NAMALWA (cell line): ENCODE measurements around the gene ICE1.
"Not testable (repeated sequence)": the region's sequence is repeated elsewhere in the genome, so short reads cannot be mapped to it uniquely, and the experiment has no call there.

ENCODE experiments used
- DNase-seq: peaks from one replicate; pipeline ENCODE4 v3.0.0-alpha.2; 2015; ENCODE audit warnings: low spot score

Gene ICE1

DNA sequence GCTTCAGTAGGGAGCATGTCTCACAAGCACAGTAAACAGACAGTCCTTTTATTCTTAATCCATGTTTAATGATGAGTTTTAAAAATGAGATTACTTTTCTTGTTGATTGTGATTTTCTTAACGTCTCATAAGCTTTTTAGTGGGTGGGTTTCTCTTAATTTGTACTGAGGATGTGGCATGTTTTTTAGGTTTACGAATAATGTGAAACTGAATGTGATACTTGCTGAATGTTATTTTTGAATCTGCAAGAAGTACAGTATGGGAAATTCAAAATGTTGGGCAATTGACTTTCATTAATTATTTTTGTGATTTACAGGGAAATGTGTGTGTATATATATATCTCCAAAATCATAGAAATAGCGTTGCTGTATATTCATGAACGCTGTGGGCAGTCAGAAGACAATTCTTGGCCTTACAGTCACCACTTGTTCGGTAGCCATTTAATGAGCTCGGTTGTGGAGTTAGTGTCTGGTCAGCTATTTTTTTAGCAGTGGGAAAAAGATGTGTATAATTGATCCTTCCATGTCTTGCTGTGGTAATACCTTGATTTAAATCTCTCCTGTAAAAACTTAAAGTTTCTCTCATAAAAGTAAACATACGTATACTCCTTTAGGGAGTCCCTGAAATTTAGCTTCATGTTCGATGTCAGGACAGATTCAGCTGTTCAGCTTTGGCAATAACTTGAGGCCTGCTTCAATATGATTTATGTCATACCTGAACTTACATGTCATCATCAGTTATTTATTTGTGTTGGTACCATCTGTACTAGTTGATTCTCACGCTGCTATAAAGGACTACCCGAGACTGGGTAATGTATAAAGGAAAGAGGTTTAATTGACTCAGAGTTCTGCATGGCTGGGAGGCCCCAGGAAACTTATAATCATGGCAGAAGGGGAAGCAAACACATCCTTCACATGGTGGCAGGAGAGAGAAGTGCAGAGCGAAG, 15.0 kb downstream of the ICE1 start:
- no peak for DNase-seq

DNA sequence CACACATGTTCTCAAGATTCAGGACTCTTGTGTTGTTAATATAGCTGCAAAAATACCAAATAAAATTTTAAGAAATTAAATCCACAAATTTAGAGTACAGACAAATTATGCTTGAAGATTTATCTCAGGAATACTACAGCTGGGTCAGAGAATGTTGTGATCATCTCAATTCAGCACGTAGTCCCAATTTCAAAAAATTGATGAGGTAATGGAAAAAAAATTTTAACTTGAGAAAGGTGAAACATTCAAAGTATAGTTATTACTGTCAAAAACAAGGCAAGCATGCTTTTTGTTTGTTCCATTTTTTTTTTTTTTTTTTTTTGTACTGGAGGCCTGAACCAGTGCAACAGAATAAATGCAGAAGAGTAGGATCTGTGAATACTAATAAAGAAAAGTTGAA, 29.4 kb downstream of the ICE1 start:
- DNase-seq = no peak

DNA sequence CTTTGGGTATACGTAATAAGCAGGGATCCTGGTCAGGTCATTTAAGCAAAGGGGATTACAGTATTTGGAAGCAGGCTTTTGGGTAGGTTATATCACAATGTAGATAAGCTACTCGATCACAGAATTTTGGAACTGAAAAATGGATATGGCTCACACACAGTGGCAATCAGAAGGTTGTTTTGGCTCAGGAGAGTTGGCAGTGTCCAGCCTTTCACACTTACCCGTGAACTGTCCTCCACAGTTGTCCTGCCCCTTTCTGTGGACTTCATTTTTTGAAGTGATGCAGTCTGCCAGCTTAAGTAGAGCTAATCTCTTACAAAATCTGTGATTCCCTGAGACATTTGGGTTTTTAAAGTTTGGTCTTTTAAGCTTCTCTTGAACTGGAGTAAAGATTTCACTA, 30.7 kb downstream of the ICE1 start:
- no peak for DNase-seq

DNA sequence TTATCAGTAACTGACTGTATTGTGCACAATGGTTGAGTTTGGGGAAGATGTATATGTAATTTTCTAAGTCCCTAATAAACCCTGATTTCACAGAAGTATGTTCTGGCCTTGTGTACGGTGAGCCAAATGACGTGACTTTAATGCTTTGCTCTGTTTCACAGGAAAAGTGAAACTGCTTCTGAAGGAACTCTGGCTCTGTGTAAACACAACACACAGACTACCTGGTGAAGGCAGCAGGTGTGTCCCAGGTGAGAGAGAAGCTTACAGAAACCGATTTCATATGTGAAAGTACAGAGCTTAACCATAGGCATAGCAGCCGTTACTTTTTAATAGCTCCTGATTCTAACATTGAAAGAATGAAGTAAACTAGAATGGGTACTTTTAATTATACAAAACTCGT, 31.9 kb downstream of the ICE1 start:
- no peak for DNase-seq

DNA sequence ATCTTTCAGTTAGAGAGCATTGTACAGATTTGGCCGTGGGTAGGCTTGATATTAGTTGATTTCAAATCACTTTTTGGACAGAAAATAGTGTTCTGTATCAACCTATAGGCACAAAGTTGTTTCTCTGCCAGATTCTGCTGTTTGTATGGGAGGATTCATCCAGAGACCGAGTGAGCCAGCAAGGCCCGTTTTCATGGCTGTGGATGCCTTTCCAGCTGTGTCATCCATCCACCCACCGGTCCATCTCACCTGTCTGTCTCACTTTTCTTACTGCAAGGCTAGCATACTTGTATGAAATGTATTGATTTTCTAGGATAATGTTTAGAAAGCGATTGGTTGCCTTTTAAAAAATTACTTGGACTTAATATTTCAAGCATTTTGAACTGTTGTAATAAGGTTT, 34.4 kb downstream of the ICE1 start:
- no peak for DNase-seq

DNA sequence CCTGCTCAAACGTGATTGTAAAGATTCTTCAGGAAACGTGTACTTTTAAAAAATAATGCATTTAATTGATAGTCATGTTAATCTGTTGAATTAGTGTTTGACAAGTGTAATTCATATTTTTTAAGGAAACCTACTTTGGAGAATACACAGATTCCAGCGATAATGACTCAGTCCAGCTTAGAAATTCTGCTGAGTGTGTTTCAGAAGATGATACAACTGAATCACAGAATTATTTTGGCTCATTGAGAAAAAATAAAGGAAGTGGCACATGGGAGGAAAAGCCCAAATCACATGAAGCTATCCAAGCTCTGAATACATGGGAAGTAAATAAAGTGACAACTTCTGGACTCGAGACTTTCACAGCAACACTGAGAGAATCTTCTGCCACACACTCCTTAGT, 37.8 kb downstream of the ICE1 start:
- DNase-seq = no peak

DNA sequence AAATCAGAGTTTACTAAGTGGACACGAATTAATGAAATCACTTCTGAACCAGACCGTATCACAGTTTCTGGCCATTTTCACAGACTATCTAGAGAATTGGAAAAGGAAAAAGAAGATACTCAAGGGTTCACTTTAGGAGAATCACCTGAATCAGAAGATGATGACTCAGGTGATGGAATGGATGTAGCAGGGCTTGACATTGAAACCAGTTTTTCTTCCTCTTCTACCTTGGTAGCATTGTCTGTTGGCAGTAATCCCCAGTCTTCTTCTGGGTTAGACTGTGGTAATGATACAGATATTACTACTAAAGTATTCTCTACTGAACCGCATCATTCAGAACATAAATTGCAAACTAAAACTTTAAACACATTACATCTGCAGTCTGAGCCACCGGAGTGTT, 38.5 kb downstream of the ICE1 start:
- no peak for DNase-seq

DNA sequence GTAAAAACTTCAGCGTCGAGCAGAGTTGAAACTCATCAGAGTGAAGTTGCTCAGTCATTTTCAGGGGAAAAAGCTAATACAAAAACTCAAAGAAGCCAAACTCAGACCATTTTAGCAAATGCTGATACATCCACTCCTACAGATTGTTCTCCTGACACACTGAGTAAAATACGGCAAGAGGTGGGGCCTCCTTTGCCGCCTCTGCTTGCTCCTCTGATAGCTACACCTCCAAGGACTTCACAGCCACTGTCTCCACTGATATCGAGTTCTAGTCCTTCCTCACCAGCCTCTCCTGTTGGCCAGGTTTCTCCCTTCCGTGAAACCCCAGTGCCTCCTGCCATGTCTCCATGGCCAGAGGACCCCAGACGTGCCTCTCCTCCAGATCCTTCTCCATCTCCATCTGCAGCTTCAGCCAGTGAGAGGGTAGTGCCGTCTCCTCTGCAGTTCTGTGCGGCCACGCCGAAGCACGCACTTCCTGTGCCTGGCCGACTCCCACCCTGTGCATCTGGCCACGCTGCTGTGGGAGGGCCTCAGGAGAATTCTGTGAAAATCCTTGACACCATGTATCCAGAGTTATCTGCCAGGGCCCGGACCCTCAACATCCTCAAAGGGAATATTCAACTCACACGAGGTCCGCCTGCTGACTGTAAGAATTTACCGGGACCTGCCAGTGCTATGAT, 41.7 kb downstream of the ICE1 start:
- DNase-seq = no peak

DNA sequence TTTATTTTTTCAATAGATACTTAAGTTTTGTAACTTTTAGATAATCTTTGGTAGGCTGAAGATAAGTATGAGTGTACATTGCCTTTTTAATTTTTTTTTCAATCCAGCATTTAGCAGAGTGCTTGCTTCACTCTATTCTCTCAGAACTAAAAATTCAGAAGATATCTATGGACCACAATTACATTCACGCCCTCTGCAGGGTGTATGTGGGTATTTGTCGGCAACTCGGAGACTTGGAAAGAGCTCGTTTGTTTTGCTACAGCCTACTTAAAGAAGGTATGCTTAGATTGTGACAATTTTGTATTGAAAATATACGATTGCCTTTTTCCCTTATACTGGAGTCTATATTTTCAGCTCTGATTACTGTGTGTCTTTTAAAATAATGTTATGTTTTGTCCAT, 43.8 kb downstream of the ICE1 start:
- no peak for DNase-seq

DNA sequence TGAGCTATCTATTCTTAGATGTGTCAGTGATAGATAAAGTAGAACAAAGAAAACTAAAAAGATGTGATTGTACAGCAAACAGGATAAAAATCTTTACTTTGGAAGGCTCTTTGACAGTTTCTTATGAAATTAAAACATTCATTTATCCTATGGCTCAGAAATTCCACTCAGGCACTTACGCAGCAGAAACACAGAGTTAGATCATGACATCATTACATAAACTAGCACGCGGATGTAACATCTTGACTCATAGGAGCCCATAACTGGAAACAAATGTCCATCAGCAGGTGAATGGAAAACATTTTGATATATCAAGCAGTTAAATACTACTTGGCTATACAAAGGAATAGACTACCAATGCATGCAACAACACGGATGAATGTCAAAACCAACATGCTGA, 45.3 kb downstream of the ICE1 start:
- no peak for DNase-seq

DNA sequence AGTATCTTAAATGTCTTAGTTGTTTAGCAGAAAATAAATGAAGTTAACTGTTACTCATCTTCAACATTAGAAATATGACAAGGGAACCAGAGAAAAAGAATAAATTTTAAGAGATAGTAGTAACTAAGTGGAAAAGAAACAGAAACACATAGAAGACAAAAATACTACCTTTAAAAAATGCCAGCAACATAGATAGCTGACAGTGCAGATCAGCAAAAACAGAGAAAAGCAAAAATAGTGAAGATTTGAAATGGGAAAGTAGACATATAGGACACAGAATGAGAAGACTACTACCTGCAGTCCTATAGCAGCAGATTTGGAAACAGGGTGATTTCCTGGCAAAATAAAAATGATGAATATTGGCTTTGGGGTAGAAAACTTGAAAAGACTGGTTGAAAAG, 48.5 kb downstream of the ICE1 start:
- DNase-seq = no peak

DNA sequence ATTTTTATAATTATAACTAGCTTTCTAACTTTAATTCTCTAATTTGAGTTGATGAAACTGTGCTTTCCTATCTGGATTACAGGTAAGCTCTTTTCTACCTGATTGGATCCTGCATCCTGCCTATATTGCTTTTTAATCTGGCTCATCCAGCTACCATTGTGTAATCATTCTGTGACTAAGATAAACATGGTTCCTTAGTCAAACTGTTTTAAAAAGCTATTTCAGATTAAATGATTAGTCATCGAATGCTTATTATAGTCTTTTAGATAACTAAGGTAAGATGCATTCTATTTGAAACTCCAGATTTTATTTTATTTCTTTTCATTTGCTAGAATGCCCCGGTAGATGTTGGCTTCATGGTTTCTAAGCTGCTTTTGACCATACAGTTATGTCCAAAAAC, 50.7 kb downstream of the ICE1 start:
- DNase-seq = no peak

DNA sequence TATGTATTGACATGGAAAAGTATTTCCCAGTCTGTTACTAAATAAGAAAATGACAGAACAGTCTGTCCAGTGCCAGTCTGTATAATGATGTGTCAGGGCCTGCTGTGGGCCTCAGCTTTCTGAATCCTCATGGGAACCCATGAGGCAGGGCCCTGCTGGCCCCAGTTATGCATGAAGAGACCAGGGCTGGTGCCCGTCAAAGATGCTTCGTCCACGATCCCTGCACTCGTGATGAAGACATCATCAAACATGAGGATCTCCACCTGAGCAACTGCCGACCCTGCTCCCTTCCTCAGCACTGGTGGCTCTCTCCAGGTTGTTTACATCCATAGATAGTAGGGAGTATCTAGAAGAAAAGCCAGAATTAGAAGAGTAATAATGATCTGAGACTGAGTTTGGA, 52.5 kb downstream of the ICE1 start:
- DNase-seq = no peak

DNA sequence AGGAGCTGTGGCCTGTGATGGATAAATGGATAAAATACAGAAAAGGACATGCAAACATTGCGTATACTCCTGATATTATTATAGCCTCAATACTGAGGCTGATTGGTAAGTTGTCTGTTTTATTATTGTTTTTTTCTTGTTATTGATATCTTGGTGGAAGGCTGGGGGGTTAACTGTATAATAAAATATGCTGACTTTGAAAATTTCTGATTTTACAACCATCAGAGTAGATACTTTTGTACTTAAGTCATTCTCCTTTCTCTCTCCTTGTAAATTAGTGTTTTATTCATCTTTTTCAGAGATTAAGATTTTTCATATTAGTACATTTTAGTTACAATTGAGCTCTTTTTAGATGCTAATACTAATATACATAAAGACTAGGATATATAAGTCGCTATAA, 53.5 kb downstream of the ICE1 start:
- DNase-seq = no peak

DNA sequence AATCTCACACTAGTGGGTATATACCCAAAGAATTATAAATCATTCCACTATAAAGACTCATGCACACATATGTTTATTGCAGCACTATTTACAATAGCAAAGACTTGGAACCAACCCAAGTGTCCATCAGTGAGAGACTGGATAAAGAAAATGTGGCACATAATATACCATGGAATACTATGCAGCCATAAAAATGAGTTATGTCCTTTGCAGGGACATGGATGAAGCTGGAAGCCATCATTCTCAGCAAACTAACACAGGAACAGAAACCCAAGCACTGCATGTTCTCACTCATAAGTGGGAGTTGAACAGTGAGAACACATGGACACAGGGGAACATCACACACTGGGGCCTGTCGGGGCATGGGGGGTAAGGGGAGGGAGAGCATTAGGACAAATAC, 57.1 kb downstream of the ICE1 start:
- not testable (repeated sequence) for DNase-seq

DNA sequence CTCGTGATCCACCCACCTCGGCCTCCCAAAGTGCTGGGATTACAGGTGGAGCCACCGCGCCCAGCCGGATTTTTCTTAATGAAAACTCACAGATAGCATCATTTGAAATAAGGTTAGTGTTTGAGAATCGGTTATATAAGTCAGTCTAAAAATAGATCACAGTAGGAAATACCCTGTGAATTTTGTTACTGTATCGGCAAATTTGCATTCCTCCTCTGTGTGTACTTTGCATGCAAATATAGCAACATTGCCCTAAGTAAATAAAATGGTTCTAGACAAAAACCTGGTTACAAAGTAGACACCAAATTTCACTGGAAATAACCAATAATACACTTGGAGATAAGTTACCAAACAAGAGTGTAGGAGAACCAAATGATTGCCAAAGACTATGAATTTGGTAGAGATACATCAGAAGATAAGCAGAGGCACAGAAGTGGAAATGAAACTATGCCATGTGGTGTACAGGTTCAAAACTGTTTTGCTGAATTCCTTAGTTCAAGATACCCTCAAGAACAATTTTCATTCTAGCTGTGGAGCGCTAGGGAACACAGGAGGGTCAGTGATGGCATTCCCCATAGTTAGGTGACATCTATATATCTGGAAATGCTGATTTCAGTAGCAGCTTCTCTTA, 58.1 kb downstream of the ICE1 start:
- DNase-seq = no peak

DNA sequence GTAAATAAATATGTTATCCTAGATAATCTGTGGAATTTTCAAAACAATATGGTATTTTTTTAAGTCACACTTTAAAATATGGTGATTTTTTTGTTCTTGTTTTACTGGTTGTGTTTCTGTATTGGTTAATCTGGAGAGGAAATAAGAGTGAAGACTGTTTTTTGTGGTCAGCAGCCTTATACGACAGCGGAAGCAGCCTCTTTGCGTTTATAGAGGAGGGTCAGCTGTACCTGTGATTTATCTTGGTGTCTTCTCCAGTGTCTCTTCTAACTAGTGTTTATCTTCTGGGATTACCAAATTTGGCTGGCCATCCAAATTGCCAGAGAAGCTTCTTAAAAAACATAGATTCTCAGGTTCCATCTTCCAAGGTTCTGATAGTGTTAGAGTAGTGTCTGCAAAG, 58.7 kb downstream of the ICE1 start:
- DNase-seq = no peak

DNA sequence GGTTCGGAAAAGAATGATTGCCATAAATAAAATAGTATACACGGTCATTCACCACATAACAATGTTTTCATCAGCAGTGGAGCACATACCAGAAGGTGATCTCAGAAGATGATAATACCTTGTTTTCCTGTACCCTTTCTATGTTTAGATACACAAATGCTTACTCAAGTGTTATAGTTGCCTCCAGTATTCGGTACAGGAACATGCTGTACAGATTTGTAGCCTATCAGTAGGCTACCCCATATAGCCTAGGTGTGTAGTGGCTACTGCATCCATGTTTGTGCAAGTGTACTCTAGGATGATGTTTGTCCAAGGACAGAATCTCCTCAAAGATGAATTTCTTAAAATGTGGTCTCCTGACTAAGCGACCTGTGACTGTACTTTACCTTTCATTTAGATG, 59.2 kb downstream of the ICE1 start:
- no peak for DNase-seq

DNA sequence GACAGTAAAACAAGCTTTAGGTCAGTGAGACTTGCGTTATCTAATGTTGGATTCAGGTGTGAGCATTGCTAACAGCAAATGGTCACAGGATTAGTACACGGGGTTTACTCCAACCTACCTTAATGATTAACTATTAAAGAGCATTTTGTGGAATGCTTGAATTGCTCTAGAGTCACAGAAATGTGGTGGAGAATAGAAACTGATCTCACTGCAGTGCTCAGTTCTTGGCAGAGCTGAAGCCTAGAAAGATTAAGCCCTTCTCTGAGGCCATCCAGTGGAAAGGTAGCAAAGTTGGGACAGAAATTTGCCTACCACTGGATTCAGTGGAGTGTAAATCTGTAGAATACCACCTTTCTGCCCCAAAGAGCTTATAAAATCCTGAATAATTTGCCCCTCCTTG, 60.9 kb downstream of the ICE1 start:
- DNase-seq = no peak

DNA sequence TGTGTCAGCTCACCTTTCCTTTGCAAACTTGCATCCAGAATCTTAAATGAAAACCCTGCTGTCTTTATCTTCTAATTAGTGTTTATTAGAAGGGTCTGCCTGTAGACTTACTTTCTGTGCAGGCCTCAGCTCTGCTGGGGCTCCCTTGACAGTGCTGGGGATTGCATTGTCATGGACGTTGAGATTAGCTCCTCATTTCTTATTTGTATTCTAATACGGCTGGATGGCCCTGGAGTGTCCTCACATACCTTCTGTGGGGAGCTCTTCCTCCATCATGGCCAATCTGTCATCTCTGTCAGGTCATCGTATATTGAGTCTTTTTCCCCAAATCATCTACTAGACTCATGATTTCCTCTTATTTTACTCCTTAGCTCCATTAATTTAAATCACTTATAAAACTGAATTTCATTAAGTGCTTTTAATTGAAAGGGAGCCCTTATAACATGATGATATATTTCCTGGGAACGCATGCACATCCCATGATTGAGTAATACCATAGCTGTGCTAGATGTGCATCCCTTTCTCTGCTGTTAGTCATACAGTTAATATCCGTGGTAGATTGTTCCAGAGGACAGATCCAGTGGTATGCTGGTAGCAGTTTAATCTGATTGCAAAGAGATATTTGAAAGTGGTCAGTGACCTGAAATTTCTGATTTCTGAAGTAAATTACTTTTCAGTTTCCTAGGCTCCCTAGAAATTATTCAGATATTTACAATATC, 61.6 kb downstream of the ICE1 start:
- DNase-seq = no peak

DNA sequence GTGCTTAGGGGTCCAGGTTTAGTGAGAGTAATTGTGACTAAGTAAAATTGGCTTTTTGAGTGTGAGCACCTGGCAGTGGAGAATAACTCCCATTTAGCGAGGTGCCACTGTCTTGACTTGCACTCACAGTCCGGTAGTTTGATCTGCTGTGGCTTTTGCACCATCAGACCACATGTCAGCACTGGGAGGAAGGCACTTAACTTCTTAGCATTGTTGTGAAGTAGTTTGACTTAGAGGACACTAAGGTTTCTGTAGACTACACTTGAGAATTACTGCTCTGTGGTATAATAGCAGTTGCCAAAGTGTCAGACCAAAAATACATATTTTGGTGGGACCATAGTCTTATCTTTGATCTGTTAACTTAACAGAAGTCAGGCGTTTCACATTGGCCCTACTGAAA, 63.6 kb downstream of the ICE1 start:
- DNase-seq = no peak

DNA sequence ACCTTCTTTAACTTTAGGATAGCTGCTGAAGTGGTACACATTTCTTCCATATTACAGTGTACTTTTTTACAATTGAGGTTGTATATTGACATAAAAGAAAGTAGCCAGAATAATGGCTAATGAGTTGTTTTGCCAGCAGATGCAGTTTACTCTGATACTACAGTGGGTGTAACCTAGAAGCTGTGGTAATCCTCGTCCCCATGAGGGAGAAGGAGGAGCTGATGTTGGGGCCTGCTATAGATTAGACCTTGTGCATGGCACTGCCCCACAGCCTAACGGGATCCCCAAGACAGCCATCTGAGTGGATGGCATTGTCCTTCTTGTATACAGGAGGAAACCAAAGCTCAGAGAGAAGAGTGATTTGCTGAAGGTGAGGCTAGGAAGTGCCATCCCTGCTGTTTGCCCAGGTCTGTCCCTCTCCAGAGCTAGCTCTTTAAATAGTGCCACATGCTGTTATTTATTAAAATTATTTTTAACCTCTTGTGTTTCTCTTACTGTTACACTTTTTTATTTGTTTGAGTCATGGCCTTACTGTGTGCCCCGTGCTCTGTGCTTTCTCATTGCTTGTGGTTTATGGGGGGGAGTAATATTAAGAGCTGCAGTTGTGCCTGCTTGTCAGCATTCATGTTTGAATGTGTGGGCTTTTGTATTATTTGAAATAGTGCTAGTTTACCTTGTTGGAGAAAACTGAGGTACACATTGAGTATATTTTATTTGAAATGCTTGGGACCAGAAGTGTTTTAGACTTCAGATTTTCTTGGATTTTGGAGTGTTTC, 65.3 kb downstream of the ICE1 start:
- DNase-seq = no peak
